Mesenchymal stem cell (in vitro differentiated cells and primary cell): ENCODE data around the gene CNOT6.
A peak's percentile ranks its signal among the peaks of the same experiment; 100 is the strongest.

Source experiments
- DNase-seq: peaks from one replicate; pipeline ENCODE4 v3.0.0-alpha.2; 2013
- H2AFZ ChIP-seq: one replicate; pipeline ENCODE4 v1.6.1; 2013; ENCODE audit warnings: low read depth, mild to moderate bottlenecking, control low read depth, inconsistent platforms, low read length, moderate library complexity
- H2AK5ac ChIP-seq: 2 replicates; pipeline ENCODE4 v1.6.1; 2013; ENCODE audit warnings: low read length, moderate library complexity, mild to moderate bottlenecking, inconsistent platforms; ENCODE audit not compliant: severe bottlenecking
- H2BK120ac ChIP-seq: one replicate; pipeline ENCODE4 v1.6.1; 2013; ENCODE audit warnings: low read depth, mild to moderate bottlenecking, inconsistent platforms, low read length, moderate library complexity
- H2BK12ac ChIP-seq, 2 experiments: one replicate each; pipeline ENCODE4 v1.6.1; 2013; ENCODE audit warnings: inconsistent platforms in 2 of 2, low read length in 2 of 2, mild to moderate bottlenecking in 2 of 2, moderate library complexity in 2 of 2, control low read depth in 1 of 2
- H2BK15ac ChIP-seq: one replicate; pipeline ENCODE4 v1.6.1; 2013; ENCODE audit warnings: mild to moderate bottlenecking, low read depth, inconsistent platforms; ENCODE audit not compliant: poor library complexity, severe bottlenecking
- H2BK5ac ChIP-seq: 2 replicates; pipeline ENCODE4 v1.6.1; 2013; ENCODE audit warnings: low read depth, mild to moderate bottlenecking, low read length, control low read depth, inconsistent platforms; ENCODE audit not compliant: poor library complexity, severe bottlenecking
- H3K14ac ChIP-seq, 2 experiments: one replicate each; pipeline ENCODE4 v1.6.1; 2013; ENCODE audit warnings: inconsistent platforms in 2 of 2, low read length in 2 of 2, control low read depth in 1 of 2, mild to moderate bottlenecking in 1 of 2, moderate library complexity in 1 of 2
- H3K18ac ChIP-seq, 2 experiments: one replicate each; pipeline ENCODE4 v1.6.1; 2013; ENCODE audit warnings: inconsistent platforms in 2 of 2, low read length in 2 of 2, control low read depth in 1 of 2, low read depth in 1 of 2, mild to moderate bottlenecking in 1 of 2
- H3K23ac ChIP-seq, 2 experiments: one replicate each; pipeline ENCODE4 v1.6.1; 2013; ENCODE audit warnings: inconsistent platforms in 2 of 2, low read length in 2 of 2, mild to moderate bottlenecking in 2 of 2, moderate library complexity in 2 of 2, control low read depth in 1 of 2
- H3K27ac ChIP-seq: 2 replicates; pipeline ENCODE4 v1.5.1; 2013; ENCODE audit warnings: mild to moderate bottlenecking, moderate library complexity, low read length, control low read depth, inconsistent platforms; ENCODE audit not compliant: poor library complexity, severe bottlenecking
- H3K27me3 ChIP-seq, 2 experiments: 2 replicates each; pipeline versions ENCODE4 v1.6.1 to v1.7.0; 2013; ENCODE audit warnings: low read length in 2 of 2, mild to moderate bottlenecking in 2 of 2, moderate library complexity in 2 of 2, control low read depth in 1 of 2, inconsistent platforms in 1 of 2; ENCODE audit not compliant: control insufficient read depth in 1 of 2, insufficient read depth in 1 of 2
- H3K36me3 ChIP-seq, 2 experiments: 2 replicates each; pipeline versions ENCODE4 v1.6.1 to v1.7.0; 2013; ENCODE audit warnings: low read length in 2 of 2, control low read depth in 1 of 2, inconsistent platforms in 1 of 2, low read depth in 1 of 2, mild to moderate bottlenecking in 1 of 2; ENCODE audit not compliant: insufficient read depth in 2 of 2, control insufficient read depth in 1 of 2
- H3K4ac ChIP-seq, 2 experiments: one replicate each; pipeline ENCODE4 v1.6.1; 2013; ENCODE audit warnings: inconsistent platforms in 2 of 2, low read length in 2 of 2, mild to moderate bottlenecking in 2 of 2, moderate library complexity in 2 of 2, control low read depth in 1 of 2, low read depth in 1 of 2
- H3K4me1 ChIP-seq: 2 replicates; pipeline ENCODE4 v1.6.1; 2013; ENCODE audit warnings: low read depth, low read length, control low read depth; ENCODE audit not compliant: control insufficient read depth, insufficient read depth
- H3K4me2 ChIP-seq: 2 replicates; pipeline ENCODE4 v1.6.1; 2013; ENCODE audit warnings: low read length, mild to moderate bottlenecking, inconsistent platforms; ENCODE audit not compliant: poor library complexity, severe bottlenecking
- H3K4me3 ChIP-seq, 2 experiments: 2 replicates each; pipeline versions ENCODE4 v1.5.1 to v1.7.0; 2013; ENCODE audit warnings: low read length in 2 of 2, mild to moderate bottlenecking in 2 of 2, control low read depth in 1 of 2, low read depth in 1 of 2; ENCODE audit not compliant: insufficient read depth in 1 of 2
- H3K79me1 ChIP-seq: replicated peaks from 2 replicates; pipeline ENCODE4 v1.6.1; 2013; ENCODE audit warnings: mild to moderate bottlenecking, control low read depth, low read length, inconsistent platforms; ENCODE audit not compliant: poor library complexity, severe bottlenecking
- H3K9ac ChIP-seq: 2 replicates; pipeline ENCODE4 v1.7.0; 2013; ENCODE audit warnings: mild to moderate bottlenecking, low read length, moderate library complexity
- H3K9me3 ChIP-seq: 2 replicates; pipeline ENCODE4 v1.7.0; 2013; ENCODE audit warnings: mild to moderate bottlenecking, low read length; ENCODE audit not compliant: control insufficient read depth
- H4K8ac ChIP-seq: one replicate; pipeline ENCODE4 v1.6.1; 2013; ENCODE audit warnings: inconsistent platforms, mild to moderate bottlenecking, low read length, moderate library complexity
- H4K91ac ChIP-seq: one replicate; pipeline ENCODE4 v1.6.1; 2013; ENCODE audit warnings: mild to moderate bottlenecking, low read length, inconsistent platforms
- whole genome bisulfite sequencing: methylation state at CpG from one replicate; pipeline ENCODE4 v1.1.7; 2013; ENCODE audit warnings: mixed read lengths; 5-methylcytosine and 5-hydroxymethylcytosine counted together

Gene CNOT6

DNA sequence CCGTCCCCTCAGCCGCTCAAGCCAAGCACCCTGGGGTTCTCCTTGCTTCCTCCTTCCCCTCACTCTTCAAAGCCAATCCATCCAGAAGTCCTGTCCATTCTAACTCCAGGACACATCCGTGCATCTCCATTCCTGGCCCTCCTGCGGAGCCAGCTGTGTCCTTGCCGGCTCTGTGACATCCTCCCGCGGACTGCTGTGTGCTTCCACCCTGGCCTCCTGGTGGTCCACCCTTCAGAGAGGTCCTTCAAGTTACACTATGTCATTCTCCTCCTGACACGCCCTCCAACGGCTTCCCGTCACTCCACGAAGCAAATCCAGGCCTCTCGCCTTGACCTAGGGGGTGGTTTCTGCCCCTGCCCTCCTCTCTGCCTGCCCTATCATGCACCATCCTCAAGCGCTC is 110.1 kb downstream of the CNOT6 start:
- H2BK120ac ChIP-seq, result no peak overlapping the region
- no peaks in the 10 kb centered on the region for H3K4me1 ChIP-seq
- no peak overlapping the region for H3K18ac ChIP-seq
- no peak overlapping the region for H2AFZ ChIP-seq
- no peak overlapping the region for H3K9ac ChIP-seq
- no peak overlapping the region for H3K4me2 ChIP-seq
- no peak overlapping the region for H3K23ac ChIP-seq
- H4K91ac ChIP-seq, result no peak overlapping the region
- H2BK12ac ChIP-seq, result no peak overlapping the region
- 74% methylated on average over 12 of the region's 13 CpGs for WGBS
- H3K9me3 ChIP-seq, result no peaks in the 10 kb centered on the region
- DNase-seq, result no peak
- H3K4me3 ChIP-seq, result no peak overlapping the region
- no peak overlapping the region for H4K8ac ChIP-seq
- no peak overlapping the region for H3K27ac ChIP-seq
- H3K36me3 ChIP-seq, result no peaks in the 10 kb centered on the region
- H2BK5ac ChIP-seq, result no peak overlapping the region
- no peak overlapping the region for H3K4ac ChIP-seq
- H3K27me3 ChIP-seq, result peaks cover 3 to 41% of the 10 kb centered on the region in 2 experiments
- H3K14ac ChIP-seq, result no peak overlapping the region
- H3K79me1 ChIP-seq, result no peaks in the 10 kb centered on the region
- H2AK5ac ChIP-seq, result no peak overlapping the region
- no peak overlapping the region for H2BK15ac ChIP-seq

DNA sequence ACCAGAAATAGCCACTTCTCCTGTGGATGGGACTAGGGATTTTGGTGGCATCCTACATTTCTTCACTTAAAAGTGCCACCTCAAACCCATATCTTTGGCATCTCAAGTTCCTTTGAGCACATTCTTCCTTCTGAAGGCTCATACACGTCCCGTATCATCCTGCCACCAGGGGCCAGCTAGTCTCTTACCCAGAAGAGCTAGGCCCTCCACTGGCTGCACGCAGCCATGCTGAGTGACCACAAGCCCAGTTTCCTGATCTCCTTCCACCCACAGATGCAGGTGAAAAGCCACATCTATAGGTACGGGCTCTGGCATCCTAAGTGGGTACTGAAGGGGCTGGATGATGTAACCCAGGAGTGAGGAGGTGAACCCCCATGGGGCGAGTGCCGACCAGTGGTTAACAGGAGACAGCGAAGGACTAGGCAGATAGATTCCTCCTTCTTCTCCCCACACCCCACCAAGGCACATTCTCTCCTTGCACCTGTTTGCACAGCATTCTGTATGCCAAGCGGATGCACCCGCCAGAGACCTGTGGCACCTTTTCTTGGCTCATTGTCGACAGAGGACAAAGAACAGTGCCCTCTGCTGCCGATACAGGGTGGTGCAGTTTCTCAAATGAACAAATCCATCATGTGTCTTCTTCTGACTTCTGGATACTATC is 111.5 kb downstream of the CNOT6 start:
- H2BK5ac ChIP-seq, result no peak overlapping the region
- no peak overlapping the region for H2AK5ac ChIP-seq
- H2BK15ac ChIP-seq, result no peak overlapping the region
- 65% methylated on average over 11 of the region's 11 CpGs for WGBS
- DNase-seq, result peak; percentile 39
- no peak overlapping the region for H3K23ac ChIP-seq
- no peak overlapping the region for H3K27ac ChIP-seq
- no peak overlapping the region for H3K18ac ChIP-seq
- H3K4me1 ChIP-seq, result no peaks in the 10 kb centered on the region
- no peak overlapping the region for H3K4ac ChIP-seq
- H4K8ac ChIP-seq, result no peak overlapping the region
- H3K36me3 ChIP-seq, result no peaks in the 10 kb centered on the region
- H2BK120ac ChIP-seq, result no peak overlapping the region
- H3K14ac ChIP-seq, result no peak overlapping the region
- H4K91ac ChIP-seq, result no peak overlapping the region
- H2BK12ac ChIP-seq, result no peak overlapping the region
- no peak overlapping the region for H3K9ac ChIP-seq
- no peaks in the 10 kb centered on the region for H3K9me3 ChIP-seq
- no peak overlapping the region for H3K4me2 ChIP-seq
- no peak overlapping the region for H2AFZ ChIP-seq
- no peaks in the 10 kb centered on the region for H3K79me1 ChIP-seq
- peaks cover 3 to 54% of the 10 kb centered on the region in 2 experiments for H3K27me3 ChIP-seq
- no peak overlapping the region for H3K4me3 ChIP-seq

DNA sequence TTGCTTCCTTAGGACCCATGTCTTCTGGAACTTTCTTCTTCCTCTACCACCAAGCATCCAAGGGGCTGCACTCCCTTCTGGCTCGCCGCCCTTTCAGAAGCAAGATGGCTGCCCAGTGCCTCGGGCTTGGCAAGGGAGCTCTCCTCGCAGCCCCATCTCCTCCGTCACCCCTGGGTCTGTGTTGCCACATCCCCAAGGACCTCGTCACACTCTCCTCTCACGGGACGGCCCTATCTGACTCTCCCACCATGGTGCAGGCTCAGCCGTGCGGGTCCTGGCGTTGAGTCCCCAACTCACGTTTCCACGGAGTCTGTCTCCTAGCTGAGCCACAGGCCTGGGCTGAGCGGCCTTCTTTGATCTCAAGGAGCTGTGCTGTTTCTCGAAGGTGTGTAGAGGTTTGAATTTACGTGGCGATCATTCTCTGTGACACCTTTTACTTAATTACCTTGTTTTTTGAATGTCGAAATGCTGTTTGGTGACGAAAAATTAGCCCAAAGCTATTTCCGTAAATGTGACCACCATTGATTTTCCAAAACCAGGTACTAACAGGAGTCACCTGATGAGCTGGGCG is 112.1 kb downstream of the CNOT6 start:
- no peak overlapping the region for H3K4me2 ChIP-seq
- H2BK15ac ChIP-seq, result no peak overlapping the region
- H2AK5ac ChIP-seq, result no peak overlapping the region
- H3K4me1 ChIP-seq, result peaks cover 3% of the 10 kb centered on the region
- no peaks in the 10 kb centered on the region for H3K36me3 ChIP-seq
- no peak for DNase-seq
- no peak overlapping the region for H2AFZ ChIP-seq
- no peak overlapping the region for H4K8ac ChIP-seq
- H3K27ac ChIP-seq, result no peak overlapping the region
- no peak overlapping the region for H3K23ac ChIP-seq
- H3K9ac ChIP-seq, result no peak overlapping the region
- H2BK12ac ChIP-seq, result no peak overlapping the region
- no peaks in the 10 kb centered on the region for H3K9me3 ChIP-seq
- no peak overlapping the region for H3K18ac ChIP-seq
- no peak overlapping the region for H4K91ac ChIP-seq
- H3K79me1 ChIP-seq, result no peaks in the 10 kb centered on the region
- no peak overlapping the region for H3K4ac ChIP-seq
- no peak overlapping the region for H2BK5ac ChIP-seq
- H3K14ac ChIP-seq, result no peak overlapping the region
- WGBS, result 85% methylated on average over 21 of the region's 21 CpGs
- no peak overlapping the region for H3K4me3 ChIP-seq
- peaks cover 3 to 54% of the 10 kb centered on the region in 2 experiments for H3K27me3 ChIP-seq
- no peak overlapping the region for H2BK120ac ChIP-seq

GRCh38 chr5:180607861-180608571 is 113.8 kb downstream of the CNOT6 start:
- H3K4me1 ChIP-seq, result peaks cover 3% of the 10 kb centered on the region
- no peak for DNase-seq
- peak overlapping the region; percentile 40 for H2BK15ac ChIP-seq
- no peak overlapping the region for H3K4ac ChIP-seq
- no peak overlapping the region for H3K9ac ChIP-seq
- H3K27me3 ChIP-seq, result peaks cover 3 to 38% of the 10 kb centered on the region in 2 experiments
- H3K23ac ChIP-seq, result no peak overlapping the region
- H3K27ac ChIP-seq, result no peak overlapping the region
- no peak overlapping the region for H4K8ac ChIP-seq
- no peak overlapping the region for H3K18ac ChIP-seq
- no peak overlapping the region for H2BK5ac ChIP-seq
- no peak overlapping the region for H2AK5ac ChIP-seq
- no peak overlapping the region for H4K91ac ChIP-seq
- 65% methylated on average over 16 of the region's 18 CpGs for WGBS
- H3K79me1 ChIP-seq, result no peaks in the 10 kb centered on the region
- no peak overlapping the region for H2BK120ac ChIP-seq
- no peaks in the 10 kb centered on the region for H3K9me3 ChIP-seq
- H2BK12ac ChIP-seq, result no peak overlapping the region
- H3K4me2 ChIP-seq, result no peak overlapping the region
- H3K14ac ChIP-seq, result no peak overlapping the region
- no peaks in the 10 kb centered on the region for H3K36me3 ChIP-seq
- no peak overlapping the region for H3K4me3 ChIP-seq
- no peak overlapping the region for H2AFZ ChIP-seq
